ENCODE measurements around the gene SGCD. TPM values are rescaled to one million over a fixed set of nuclear protein-coding genes. Genes with fewer than 3 reads are reported as not detected.

Gene SGCD
- total and polyA plus RNA-seq, 3 donors from 2014 or later, result 2.8 to 6.1 (median 5.0) TPM

GRCh38 chr5:156588306-156588705 is 261.3 kb downstream of the SGCD start:
- 93 to 94% methylated on average over 2 of the region's 2 CpGs for WGBS, 2 donors
- H3K4me1 ChIP-seq, result peaks cover 12% of the 10 kb centered on the region
- no peak overlapping the region for H3K4me3 ChIP-seq
- no peaks in the 10 kb centered on the region for H3K36me3 ChIP-seq (ENCODE audit: low read depth, missing control alignments)
- no peaks in the 10 kb centered on the region for H3K9me3 ChIP-seq
- no peak for DNase-seq
- H3K27ac ChIP-seq, result no peak overlapping the region
- no peak for TF ChIP-seq POLR2A (IDR thresholded peaks at IDR 0.05)
- TF ChIP-seq, protein P1, sequence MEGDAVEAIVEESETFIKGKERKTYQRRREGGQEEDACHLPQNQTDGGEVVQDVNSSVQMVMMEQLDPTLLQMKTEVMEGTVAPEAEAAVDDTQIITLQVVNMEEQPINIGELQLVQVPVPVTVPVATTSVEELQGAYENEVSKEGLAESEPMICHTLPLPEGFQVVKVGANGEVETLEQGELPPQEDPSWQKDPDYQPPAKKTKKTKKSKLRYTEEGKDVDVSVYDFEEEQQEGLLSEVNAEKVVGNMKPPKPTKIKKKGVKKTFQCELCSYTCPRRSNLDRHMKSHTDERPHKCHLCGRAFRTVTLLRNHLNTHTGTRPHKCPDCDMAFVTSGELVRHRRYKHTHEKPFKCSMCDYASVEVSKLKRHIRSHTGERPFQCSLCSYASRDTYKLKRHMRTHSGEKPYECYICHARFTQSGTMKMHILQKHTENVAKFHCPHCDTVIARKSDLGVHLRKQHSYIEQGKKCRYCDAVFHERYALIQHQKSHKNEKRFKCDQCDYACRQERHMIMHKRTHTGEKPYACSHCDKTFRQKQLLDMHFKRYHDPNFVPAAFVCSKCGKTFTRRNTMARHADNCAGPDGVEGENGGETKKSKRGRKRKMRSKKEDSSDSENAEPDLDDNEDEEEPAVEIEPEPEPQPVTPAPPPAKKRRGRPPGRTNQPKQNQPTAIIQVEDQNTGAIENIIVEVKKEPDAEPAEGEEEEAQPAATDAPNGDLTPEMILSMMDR (IDR thresholded peaks at IDR 0.05), result no peak
- intact Hi-C loops (cut with DNase I; ENCODE audit: low total_unique reads), result no loop called here
- no peaks in the 10 kb centered on the region for H3K27me3 ChIP-seq

DNA sequence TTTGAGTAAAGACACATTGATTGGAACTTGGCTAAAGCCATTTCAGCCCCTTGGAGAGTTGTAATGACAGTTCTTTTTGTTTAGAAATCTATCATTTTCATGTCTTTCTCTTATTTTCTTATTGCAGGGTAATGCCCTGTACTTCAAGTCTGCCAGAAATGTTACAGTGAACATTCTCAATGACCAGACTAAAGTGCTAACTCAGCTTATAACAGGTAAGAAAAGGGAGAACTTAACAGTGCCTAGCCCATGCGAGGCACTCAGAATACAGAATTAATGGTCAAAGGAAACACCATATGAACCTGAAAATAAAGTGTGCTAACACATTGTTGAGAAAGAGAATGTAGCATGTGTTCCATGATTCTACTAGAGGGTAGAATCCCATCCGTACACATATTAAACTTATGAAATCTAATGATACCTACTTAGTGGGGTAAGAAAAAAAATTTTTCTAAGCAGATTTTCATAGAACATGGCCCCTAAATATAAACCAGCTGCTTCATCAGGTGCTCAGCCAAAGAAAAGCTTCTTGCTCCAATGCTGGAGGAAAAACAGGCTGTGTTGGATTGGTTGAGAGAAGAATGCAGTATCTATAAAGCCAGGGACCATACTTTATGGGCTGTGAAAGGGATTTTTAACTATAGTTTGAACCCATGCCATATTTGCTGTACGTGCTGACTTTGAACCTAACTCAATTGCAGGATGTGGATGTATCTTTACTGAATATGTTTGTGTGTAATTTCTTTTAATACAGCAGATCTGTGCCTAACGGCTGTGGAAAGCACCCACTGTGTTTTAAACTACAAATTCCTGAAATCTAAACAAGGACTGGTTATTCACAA is 262.4 kb downstream of the SGCD start:
- 75 to 79% methylated on average over 4 of the region's 4 CpGs for WGBS, 2 donors
- intact Hi-C loops (cut with DNase I; ENCODE audit: low total_unique reads), result no loop called here
- no peak overlapping the region for H3K27ac ChIP-seq
- H3K27me3 ChIP-seq, result no peaks in the 10 kb centered on the region
- no peaks in the 10 kb centered on the region for H3K9me3 ChIP-seq
- no peaks in the 10 kb centered on the region for H3K36me3 ChIP-seq (ENCODE audit: low read depth, missing control alignments)
- peaks cover 12% of the 10 kb centered on the region for H3K4me1 ChIP-seq
- no peak for TF ChIP-seq POLR2A (IDR thresholded peaks at IDR 0.05)
- TF ChIP-seq, protein P1 (IDR thresholded peaks at IDR 0.05), result no peak
- H3K4me3 ChIP-seq, result no peak overlapping the region
- DNase-seq, result no peak

DNA sequence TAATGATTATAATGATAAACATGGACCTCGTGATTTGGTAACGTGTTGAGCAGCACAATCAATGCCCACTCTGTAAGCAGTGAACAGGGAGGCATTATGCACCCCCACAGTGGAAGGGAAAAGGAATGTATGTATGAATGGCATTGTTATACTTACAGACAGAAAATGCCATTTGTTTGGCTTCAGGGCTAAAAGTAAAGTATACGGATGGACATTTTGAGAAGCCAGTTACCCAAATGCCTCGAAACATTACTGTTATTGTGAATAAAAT is 262.9 kb downstream of the SGCD start:
- H3K4me1 ChIP-seq, result peaks cover 7% of the 10 kb centered on the region
- intact Hi-C loops (cut with DNase I; ENCODE audit: low total_unique reads), result no loop called here
- H3K36me3 ChIP-seq (ENCODE audit: low read depth, missing control alignments), result no peaks in the 10 kb centered on the region
- no peaks in the 10 kb centered on the region for H3K27me3 ChIP-seq
- H3K4me3 ChIP-seq, result no peak overlapping the region
- 76 to 84% methylated on average over 4 of the region's 4 CpGs for WGBS, 2 donors
- DNase-seq, result no peak
- H3K9me3 ChIP-seq, result no peaks in the 10 kb centered on the region
- TF ChIP-seq, protein P1 (IDR thresholded peaks at IDR 0.05), result no peak
- TF ChIP-seq POLR2A (IDR thresholded peaks at IDR 0.05), result no peak
- H3K27ac ChIP-seq, result no peak overlapping the region

GRCh38 chr5:156590978-156591377 is 264.0 kb downstream of the SGCD start:
- TF ChIP-seq, protein P1 (IDR thresholded peaks at IDR 0.05), result no peak
- no peak for TF ChIP-seq POLR2A (IDR thresholded peaks at IDR 0.05)
- no peaks in the 10 kb centered on the region for H3K27me3 ChIP-seq
- H3K9me3 ChIP-seq, result no peaks in the 10 kb centered on the region
- H3K4me3 ChIP-seq, result no peak overlapping the region
- no peak overlapping the region for H3K27ac ChIP-seq
- intact Hi-C loops (cut with DNase I; ENCODE audit: low total_unique reads), result no loop called here
- H3K4me1 ChIP-seq, result no peaks in the 10 kb centered on the region
- DNase-seq, result no peak
- no peaks in the 10 kb centered on the region for H3K36me3 ChIP-seq (ENCODE audit: low read depth, missing control alignments)

- Histone ChIP-seq H3K27ac (no peak overlapping the region), H3K4me3 (no peak overlapping the region), H3K36me3 (ENCODE audit: low read depth, missing control alignments) (no peaks in the 10 kb centered on the region), H3K4me1 (no peaks in the 10 kb centered on the region), H3K27me3 (no peaks in the 10 kb centered on the region), H3K9me3 (no peaks in the 10 kb centered on the region)
- TF ChIP-seq POLR2A (IDR thresholded peaks at IDR 0.05), result no peak
- TF ChIP-seq, protein P1 (IDR thresholded peaks at IDR 0.05), result no peak
- intact Hi-C loops (cut with DNase I; ENCODE audit: low total_unique reads), result no loop called here
- DNase-seq, result no peak
These were observed 264.7 kb downstream of the SGCD start for GRCh38 chr5:156591631-156592030.
